ENCODE data around the gene TMEM161A.

GRCh38 chr19:19081642-19082151 is 56.6 kb downstream of the TMEM161A start:
- TF ChIP-seq, protein P1, sequence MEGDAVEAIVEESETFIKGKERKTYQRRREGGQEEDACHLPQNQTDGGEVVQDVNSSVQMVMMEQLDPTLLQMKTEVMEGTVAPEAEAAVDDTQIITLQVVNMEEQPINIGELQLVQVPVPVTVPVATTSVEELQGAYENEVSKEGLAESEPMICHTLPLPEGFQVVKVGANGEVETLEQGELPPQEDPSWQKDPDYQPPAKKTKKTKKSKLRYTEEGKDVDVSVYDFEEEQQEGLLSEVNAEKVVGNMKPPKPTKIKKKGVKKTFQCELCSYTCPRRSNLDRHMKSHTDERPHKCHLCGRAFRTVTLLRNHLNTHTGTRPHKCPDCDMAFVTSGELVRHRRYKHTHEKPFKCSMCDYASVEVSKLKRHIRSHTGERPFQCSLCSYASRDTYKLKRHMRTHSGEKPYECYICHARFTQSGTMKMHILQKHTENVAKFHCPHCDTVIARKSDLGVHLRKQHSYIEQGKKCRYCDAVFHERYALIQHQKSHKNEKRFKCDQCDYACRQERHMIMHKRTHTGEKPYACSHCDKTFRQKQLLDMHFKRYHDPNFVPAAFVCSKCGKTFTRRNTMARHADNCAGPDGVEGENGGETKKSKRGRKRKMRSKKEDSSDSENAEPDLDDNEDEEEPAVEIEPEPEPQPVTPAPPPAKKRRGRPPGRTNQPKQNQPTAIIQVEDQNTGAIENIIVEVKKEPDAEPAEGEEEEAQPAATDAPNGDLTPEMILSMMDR (IDR thresholded peaks at IDR 0.05), result no peak
- no peak for TF ChIP-seq POLR2A (IDR thresholded peaks at IDR 0.05)
